Measurements from ENCODE around the gene SGCD.

The SGCD gene

DNA sequence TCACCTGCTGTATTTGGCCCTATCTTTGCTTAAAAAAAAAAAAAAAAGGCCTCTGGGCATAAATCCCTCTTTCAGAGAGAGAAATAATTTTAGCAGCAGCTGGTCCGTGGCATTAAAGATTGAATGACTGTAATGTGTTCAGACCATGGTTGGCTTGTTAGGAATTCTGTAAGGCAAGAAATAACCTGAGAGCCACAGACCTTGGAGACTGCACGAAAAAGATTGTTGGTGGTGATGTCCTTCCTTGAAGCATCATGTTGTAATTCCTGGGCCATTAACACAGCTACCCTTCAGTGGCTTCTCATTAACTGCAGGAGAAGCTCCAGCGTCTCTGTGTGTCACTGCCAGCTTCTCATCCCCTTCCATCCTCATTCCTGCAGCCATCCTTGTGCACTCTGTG, 79.0 kb downstream of the SGCD start:
- Histone ChIP-seq H3K9me3 (no peaks in the 10 kb centered on the region), H3K27ac (no peak overlapping the region), H3K4me3 (no peak overlapping the region), H3K27me3 (no peaks in the 10 kb centered on the region), H3K4me1 (peaks cover 0 to 27% (median 2%) of the 10 kb centered on the region in 4 donors), H3K36me3 (no peaks in the 10 kb centered on the region)
- TF ChIP-seq, protein P1, sequence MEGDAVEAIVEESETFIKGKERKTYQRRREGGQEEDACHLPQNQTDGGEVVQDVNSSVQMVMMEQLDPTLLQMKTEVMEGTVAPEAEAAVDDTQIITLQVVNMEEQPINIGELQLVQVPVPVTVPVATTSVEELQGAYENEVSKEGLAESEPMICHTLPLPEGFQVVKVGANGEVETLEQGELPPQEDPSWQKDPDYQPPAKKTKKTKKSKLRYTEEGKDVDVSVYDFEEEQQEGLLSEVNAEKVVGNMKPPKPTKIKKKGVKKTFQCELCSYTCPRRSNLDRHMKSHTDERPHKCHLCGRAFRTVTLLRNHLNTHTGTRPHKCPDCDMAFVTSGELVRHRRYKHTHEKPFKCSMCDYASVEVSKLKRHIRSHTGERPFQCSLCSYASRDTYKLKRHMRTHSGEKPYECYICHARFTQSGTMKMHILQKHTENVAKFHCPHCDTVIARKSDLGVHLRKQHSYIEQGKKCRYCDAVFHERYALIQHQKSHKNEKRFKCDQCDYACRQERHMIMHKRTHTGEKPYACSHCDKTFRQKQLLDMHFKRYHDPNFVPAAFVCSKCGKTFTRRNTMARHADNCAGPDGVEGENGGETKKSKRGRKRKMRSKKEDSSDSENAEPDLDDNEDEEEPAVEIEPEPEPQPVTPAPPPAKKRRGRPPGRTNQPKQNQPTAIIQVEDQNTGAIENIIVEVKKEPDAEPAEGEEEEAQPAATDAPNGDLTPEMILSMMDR (IDR thresholded peaks at IDR 0.05), result no peak
- no peak for DNase-seq
- intact Hi-C loops (cut with DNase I; ENCODE audit: low total_unique reads), result no loop called here

DNA sequence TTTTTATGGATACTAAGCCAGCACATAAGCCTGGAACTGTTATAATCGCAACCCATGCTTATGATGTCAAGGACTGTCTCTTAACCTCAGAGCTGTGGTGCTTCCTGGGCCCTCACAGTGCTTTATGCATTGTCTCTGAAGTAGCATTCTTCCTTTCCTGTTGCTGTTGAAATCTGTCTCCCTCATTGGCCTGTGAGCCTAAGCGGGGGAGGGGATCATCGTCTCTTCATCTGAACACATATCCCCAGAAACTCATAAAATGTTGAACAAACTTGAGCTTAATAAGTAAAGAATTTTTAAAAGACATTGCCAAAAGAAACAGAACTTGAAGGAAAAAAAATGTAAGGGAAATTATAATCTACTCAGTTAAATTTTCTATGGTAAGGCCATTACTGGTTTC, 80.3 kb downstream of the SGCD start:
- TF ChIP-seq, protein P1 (IDR thresholded peaks at IDR 0.05), result no peak
- no peak overlapping the region for H3K27ac ChIP-seq
- intact Hi-C loops (cut with DNase I; ENCODE audit: low total_unique reads), result no loop called here
- no peak overlapping the region for H3K4me3 ChIP-seq
- no peaks in the 10 kb centered on the region for H3K27me3 ChIP-seq
- no peaks in the 10 kb centered on the region for H3K9me3 ChIP-seq
- H3K36me3 ChIP-seq, result no peaks in the 10 kb centered on the region
- H3K4me1 ChIP-seq, result peaks cover 0 to 38% (median 6%) of the 10 kb centered on the region in 4 donors
- no peak for DNase-seq

DNA sequence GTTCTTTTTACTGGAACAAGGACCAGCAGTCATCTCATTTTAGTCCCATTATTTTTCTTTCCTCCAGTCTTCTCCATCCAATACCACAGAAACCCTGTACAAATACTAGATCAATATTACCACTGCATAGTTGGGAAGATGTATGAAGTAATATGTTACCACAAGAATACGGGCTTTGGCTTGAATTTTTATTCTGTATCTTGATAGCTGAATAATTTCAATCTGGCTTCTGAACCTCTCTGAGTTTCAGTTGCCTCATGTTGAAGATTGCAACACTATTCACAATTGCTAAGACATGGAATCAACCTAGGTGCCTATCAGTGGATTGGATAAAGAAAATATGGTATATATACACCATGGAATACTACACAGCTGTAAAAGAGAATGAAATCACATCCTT, 82.9 kb downstream of the SGCD start:
- intact Hi-C loops (cut with DNase I; ENCODE audit: low total_unique reads), result no loop called here
- H3K36me3 ChIP-seq, result no peaks in the 10 kb centered on the region

DNA sequence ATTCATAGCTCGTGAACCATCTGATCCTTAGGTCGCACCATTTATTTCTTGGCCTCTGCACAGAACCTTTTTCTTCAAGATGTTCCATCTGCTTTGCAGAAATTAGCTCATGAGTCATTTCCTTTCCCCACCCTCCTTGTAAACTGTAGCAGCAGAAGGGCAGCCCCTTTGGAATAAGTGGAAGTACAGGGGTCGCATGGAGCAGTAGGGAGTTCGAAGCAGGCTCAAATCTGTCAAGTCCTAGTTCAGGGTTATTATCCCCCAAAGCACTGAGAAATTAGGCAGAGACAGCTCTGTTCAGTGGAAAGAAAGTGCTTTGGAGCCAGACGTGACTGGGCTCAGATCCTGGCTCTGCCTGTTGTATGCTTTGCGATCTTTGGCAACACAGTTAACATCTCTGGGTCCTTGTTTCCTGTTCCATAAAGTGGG, 84.2 kb downstream of the SGCD start:
- H3K27ac ChIP-seq, result peak overlapping the region; percentile 53 to 56

More for the DNA sequence above, 82.9 kb downstream of the SGCD start:
- H3K27ac ChIP-seq, result peak overlapping the region in 1 of 2 donors; percentile 56
- no peak overlapping the region for H3K4me3 ChIP-seq
- H3K27me3 ChIP-seq, result no peaks in the 10 kb centered on the region
- H3K4me1 ChIP-seq, result peaks cover 0 to 38% (median 10%) of the 10 kb centered on the region in 4 donors
- H3K9me3 ChIP-seq, result no peaks in the 10 kb centered on the region
- TF ChIP-seq, protein P1 (IDR thresholded peaks at IDR 0.05), result no peak
- DNase-seq, result no peak

DNA sequence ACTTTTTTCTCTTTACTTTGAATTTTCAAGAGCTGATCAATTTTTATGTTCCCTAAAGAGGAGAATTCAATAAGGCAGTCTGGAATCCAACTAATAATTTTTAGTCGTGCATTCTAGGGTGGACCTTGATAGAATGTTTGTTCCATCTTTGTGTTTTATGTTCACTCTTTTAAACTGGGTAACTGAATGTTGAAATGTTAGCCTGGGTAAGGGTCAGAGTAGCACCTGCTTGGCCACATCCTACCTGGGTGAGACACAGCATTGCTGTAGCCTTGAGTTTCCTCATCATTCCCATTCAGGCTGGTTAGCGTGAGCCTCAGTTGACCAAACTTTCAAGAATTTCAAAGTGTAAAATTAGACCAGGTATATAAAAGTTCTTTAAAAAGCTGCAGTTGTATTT, 85.0 kb downstream of the SGCD start:
- H3K36me3 ChIP-seq, result no peaks in the 10 kb centered on the region
- H3K9me3 ChIP-seq, result no peaks in the 10 kb centered on the region
- H3K27ac ChIP-seq, result peak overlapping the region; percentile 53 to 56
- intact Hi-C loops (cut with DNase I; ENCODE audit: low total_unique reads), result no loop called here
- no peak overlapping the region for H3K4me3 ChIP-seq
- H3K27me3 ChIP-seq, result no peaks in the 10 kb centered on the region
- TF ChIP-seq, protein P1 (IDR thresholded peaks at IDR 0.05), result no peak
- H3K4me1 ChIP-seq, result peaks cover 0 to 29% (median 11%) of the 10 kb centered on the region in 4 donors
- no peak for DNase-seq

More for the DNA sequence above, 84.2 kb downstream of the SGCD start:
- DNase-seq, result no peak
- Histone ChIP-seq H3K4me3 (peak overlapping the region; percentile 17 to 37), H3K4me1 (peaks cover 0 to 33% (median 11%) of the 10 kb centered on the region in 4 donors), H3K9me3 (no peaks in the 10 kb centered on the region), H3K27me3 (no peaks in the 10 kb centered on the region), H3K36me3 (no peaks in the 10 kb centered on the region)
- TF ChIP-seq, protein P1 (IDR thresholded peaks at IDR 0.05), result no peak
- intact Hi-C loops (cut with DNase I; ENCODE audit: low total_unique reads), result no loop called here

DNA sequence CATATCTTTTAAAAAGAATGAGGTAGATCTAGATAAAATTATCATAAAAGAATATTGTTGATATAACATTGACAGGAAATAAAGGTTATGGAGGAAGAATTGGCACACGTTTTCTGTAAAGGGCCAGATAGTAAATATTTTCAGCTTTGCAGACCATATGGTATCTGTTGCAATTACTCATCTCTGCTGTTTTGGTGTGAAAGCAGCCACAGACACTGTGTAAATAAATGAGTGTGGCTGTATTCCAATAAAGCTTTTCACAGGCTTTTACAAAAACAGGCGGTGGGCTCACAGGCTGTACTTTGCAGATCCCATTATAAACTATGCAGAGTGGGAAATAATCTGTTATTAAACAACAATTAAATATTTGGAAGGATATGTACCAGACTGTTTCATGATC, 87.4 kb downstream of the SGCD start:
- H3K36me3 ChIP-seq, result no peaks in the 10 kb centered on the region
- no peak overlapping the region for H3K27ac ChIP-seq

More for the DNA sequence above, 87.4 kb downstream of the SGCD start:
- DNase-seq, result no peak
- TF ChIP-seq, protein P1 (IDR thresholded peaks at IDR 0.05), result no peak
- no peaks in the 10 kb centered on the region for H3K27me3 ChIP-seq
- no peak overlapping the region for H3K4me3 ChIP-seq
- H3K4me1 ChIP-seq, result peaks cover 0 to 20% (median 11%) of the 10 kb centered on the region in 4 donors
- intact Hi-C loops (cut with DNase I; ENCODE audit: low total_unique reads), result no loop called here
- no peaks in the 10 kb centered on the region for H3K9me3 ChIP-seq

Measured in tibial artery (tissue), 4 donors.